IPS-20b (cell line): ENCODE results near the gene CAVIN2.

Experiments used
- H3K27ac ChIP-seq: one replicate; pipeline ENCODE4 v1.5.1; 2013; ENCODE audit warnings: low read length
- H3K27me3 ChIP-seq: 2 replicates; pipeline ENCODE4 v1.6.1; 2013; ENCODE audit warnings: mild to moderate bottlenecking, low read length, inconsistent platforms; ENCODE audit not compliant: insufficient read depth
- H3K36me3 ChIP-seq: 2 replicates; pipeline ENCODE4 v1.6.1; 2013; ENCODE audit warnings: low read depth, mild to moderate bottlenecking, inconsistent platforms, low read length, moderate library complexity; ENCODE audit not compliant: insufficient read depth
- H3K4me1 ChIP-seq: 2 replicates; pipeline ENCODE4 v1.6.1; 2013; ENCODE audit warnings: mild to moderate bottlenecking, control low read depth, inconsistent platforms, low read length, moderate library complexity; ENCODE audit not compliant: insufficient read depth
- H3K4me3 ChIP-seq: 2 replicates; pipeline ENCODE4 v1.5.1; 2013; ENCODE audit warnings: mild to moderate bottlenecking, low read length, inconsistent platforms
- H3K9ac ChIP-seq: 2 replicates; pipeline ENCODE4 v1.6.1; 2013; ENCODE audit warnings: low read depth, mild to moderate bottlenecking, inconsistent platforms, low read length, moderate library complexity
- H3K9me3 ChIP-seq: 2 replicates; pipeline ENCODE4 v1.6.1; 2013; ENCODE audit warnings: mild to moderate bottlenecking, low read depth, low read length, inconsistent platforms; ENCODE audit not compliant: insufficient read depth

The CAVIN2 gene

DNA sequence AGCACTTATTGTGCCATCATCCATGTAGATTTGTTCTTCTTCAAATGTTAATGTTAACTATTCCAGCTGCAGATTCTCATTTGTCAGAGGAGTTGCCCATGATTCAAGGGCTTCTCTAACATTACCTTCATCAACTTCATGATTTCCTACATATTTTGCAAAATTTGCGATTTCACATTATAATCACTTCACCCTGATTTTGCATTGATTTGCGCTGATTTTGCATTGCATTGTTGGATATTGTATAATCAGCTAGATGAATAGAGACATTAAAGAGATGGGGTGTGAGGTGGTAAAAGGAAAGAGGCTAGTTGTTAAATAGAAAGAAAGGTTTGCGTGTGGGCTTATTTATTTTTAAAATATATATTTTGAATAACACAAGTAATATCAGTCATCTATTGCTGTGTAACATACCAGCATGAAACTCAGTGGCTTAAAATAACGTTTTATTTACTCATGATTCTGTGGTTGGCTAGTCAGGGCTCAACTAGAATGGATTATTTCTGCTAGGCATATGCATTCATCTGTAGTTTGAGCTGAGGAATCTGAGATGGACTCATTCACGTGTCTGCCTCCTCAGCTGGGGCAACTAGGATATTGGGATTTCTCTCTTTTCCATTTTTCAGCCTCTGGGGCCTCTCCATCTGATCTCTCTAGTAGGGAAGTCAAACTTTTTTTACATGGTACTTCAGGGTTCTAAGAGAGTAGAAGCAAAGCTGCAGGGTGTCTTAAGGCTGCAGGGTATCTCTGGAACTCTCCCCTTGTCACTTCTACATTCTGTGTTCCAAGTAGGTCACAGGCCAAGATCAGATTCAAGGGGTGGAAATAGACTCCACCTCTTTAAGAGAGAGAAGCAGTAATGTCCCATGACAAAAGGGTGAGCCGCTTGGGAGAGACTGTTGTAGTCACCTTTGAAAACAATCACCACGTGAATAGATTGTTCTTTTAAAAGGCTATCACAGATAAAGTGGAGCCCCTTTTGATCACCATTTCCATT lies 2.2 kb upstream of the CAVIN2 start:
- H3K36me3 ChIP-seq, result no peaks in the 10 kb centered on the region
- H3K4me3 ChIP-seq, result no peak overlapping the region
- no peak overlapping the region for H3K27ac ChIP-seq
- H3K27me3 ChIP-seq, result no peaks in the 10 kb centered on the region
- no peaks in the 10 kb centered on the region for H3K9me3 ChIP-seq
- H3K9ac ChIP-seq, result no peak overlapping the region
- H3K4me1 ChIP-seq, result peaks cover 16% of the 10 kb centered on the region; the same call in 1 of the 2 replicates

- H3K27ac ChIP-seq, result no peak overlapping the region
- H3K4me1 ChIP-seq, result peaks cover 16% of the 10 kb centered on the region; the same call in 1 of the 2 replicates
- no peaks in the 10 kb centered on the region for H3K9me3 ChIP-seq
- H3K9ac ChIP-seq, result no peak overlapping the region
- H3K36me3 ChIP-seq, result no peaks in the 10 kb centered on the region
- H3K4me3 ChIP-seq, result no peak overlapping the region
- H3K27me3 ChIP-seq, result no peaks in the 10 kb centered on the region
These were observed 876 bp upstream of the CAVIN2 start for GRCh38 chr2:191847764-191848163.

- Histone ChIP-seq H3K9me3 (no peaks in the 10 kb centered on the region), H3K36me3 (no peaks in the 10 kb centered on the region), H3K27me3 (no peaks in the 10 kb centered on the region), H3K4me1 (peaks cover 16% of the 10 kb centered on the region; the same call in 1 of the 2 replicates), H3K4me3 (no peak overlapping the region), H3K27ac (no peak overlapping the region), H3K9ac (no peak overlapping the region)
These were observed 893 bp downstream of the CAVIN2 start for GRCh38 chr2:191845876-191846514.

DNA sequence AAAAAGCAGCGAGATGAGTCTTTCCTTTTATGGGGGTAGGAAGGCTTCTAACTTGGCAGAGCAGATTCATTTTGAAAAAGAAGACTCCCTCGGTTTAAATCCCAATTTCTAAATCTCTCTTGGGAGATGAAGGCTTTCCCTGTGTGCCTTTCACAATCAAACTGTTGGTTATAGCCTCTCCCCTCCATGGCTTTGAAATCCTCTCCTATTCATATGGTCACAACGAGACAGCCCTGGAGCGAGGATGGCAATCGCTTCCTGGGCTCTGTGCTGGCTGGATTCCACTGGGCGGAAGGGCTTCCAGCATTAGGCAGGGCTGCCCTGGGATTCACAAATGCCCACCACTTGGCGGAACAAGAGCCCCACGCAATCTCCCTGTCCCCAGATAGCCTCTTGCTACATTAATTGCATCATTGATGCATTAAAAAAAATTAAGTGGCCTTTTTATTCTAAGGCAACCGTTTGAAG lies 1.6 kb downstream of the CAVIN2 start:
- no peak overlapping the region for H3K27ac ChIP-seq
- no peaks in the 10 kb centered on the region for H3K36me3 ChIP-seq
- H3K9ac ChIP-seq, result no peak overlapping the region
- H3K9me3 ChIP-seq, result no peaks in the 10 kb centered on the region
- H3K4me1 ChIP-seq, result peaks cover 16% of the 10 kb centered on the region; the same call in 1 of the 2 replicates
- no peak overlapping the region; the same call in 1 of the 2 replicates for H3K4me3 ChIP-seq
- no peaks in the 10 kb centered on the region for H3K27me3 ChIP-seq

- no peak overlapping the region for H3K27ac ChIP-seq
- H3K9me3 ChIP-seq, result no peaks in the 10 kb centered on the region
- H3K27me3 ChIP-seq, result no peaks in the 10 kb centered on the region
- no peak overlapping the region for H3K9ac ChIP-seq
- H3K4me3 ChIP-seq, result peak overlapping the region; percentile 2; the same call in 1 of the 2 replicates
- H3K4me1 ChIP-seq, result peaks cover 16% of the 10 kb centered on the region; the same call in 1 of the 2 replicates
- no peaks in the 10 kb centered on the region for H3K36me3 ChIP-seq
These were observed 2.2 kb downstream of the CAVIN2 start for GRCh38 chr2:191844706-191845105.

DNA sequence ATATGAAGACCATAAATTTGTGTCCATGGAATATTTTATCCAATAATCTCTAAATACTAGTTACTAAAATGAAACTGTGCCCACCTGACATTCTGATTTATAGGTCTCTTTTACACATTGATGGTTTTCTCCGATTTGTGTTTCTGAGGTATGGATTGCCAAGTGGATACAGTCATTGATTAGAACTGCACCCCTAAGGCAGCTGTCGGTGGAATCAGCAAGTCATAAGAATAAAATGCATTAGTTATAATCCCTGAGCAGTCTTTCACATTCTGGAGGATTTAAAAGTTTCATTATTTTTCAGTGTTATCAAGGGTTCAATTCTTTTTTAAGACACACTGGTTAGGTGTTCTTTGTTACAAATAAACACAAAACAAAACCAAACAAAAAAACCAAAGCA lies 6.0 kb downstream of the CAVIN2 start:
- Histone ChIP-seq H3K27me3 (no peaks in the 10 kb centered on the region), H3K27ac (no peak overlapping the region), H3K9ac (no peak overlapping the region), H3K36me3 (no peaks in the 10 kb centered on the region), H3K4me1 (no peaks in the 10 kb centered on the region; the same call in 1 of the 2 replicates), H3K4me3 (no peak overlapping the region), H3K9me3 (no peaks in the 10 kb centered on the region)

GRCh38 chr2:191839918-191840804 lies 6.7 kb downstream of the CAVIN2 start:
- Histone ChIP-seq H3K27me3 (no peaks in the 10 kb centered on the region), H3K4me3 (no peak overlapping the region), H3K4me1 (no peaks in the 10 kb centered on the region; the same call in 1 of the 2 replicates), H3K36me3 (no peaks in the 10 kb centered on the region), H3K9ac (no peak overlapping the region), H3K27ac (no peak overlapping the region), H3K9me3 (no peaks in the 10 kb centered on the region)

GRCh38 chr2:191838526-191838925 lies 8.4 kb downstream of the CAVIN2 start:
- Histone ChIP-seq H3K4me1 (no peaks in the 10 kb centered on the region), H3K4me3 (no peak overlapping the region), H3K9me3 (no peaks in the 10 kb centered on the region), H3K27ac (no peak overlapping the region), H3K9ac (no peak overlapping the region), H3K36me3 (no peaks in the 10 kb centered on the region), H3K27me3 (no peaks in the 10 kb centered on the region)

DNA sequence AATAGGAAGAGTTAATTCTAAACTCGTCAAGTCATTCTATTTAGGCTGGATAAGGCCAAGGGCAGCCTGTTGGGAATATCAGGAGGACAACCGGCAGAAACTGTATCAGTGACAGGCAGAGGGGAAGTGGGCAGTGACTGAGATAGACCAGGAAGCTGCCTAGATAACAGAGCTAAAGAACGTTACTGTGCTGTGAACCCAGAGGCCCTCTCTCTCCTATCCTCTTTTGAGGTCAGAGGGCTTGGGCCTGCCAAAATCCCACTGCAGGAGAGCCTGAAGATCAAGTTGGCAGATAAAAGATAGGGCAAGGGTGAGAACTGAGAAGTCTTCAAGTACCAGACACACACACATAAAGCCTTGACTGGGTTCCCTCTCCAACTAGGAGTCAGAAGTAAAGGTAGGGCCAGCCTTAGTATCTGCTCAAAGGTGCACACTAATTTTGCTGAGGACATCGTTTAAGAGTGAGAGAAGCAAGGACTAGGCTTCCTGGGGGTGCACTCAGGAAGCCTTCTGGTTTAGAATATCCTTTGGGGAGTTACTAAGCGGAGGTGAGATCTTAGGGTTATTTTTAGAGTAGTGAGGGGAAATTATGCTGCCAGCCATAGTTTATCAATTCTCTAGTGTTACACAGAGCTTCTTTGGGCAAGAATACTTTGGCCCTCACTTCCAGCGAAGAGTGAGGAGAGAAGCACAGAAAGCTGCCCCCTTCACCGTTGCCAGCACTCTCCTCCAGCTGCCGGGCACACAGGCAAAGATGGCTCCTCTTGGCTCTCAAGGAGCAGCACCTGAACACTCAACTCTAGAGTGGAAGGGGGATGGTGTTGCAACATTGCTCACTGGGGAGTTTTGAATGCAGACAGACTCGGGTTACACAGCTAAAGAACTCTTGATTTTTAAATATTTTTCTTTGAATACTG lies 9.8 kb downstream of the CAVIN2 start:
- no peaks in the 10 kb centered on the region for H3K27me3 ChIP-seq
- no peaks in the 10 kb centered on the region for H3K36me3 ChIP-seq

GRCh38 chr2:191836471-191836852 lies 10.4 kb downstream of the CAVIN2 start:
- Histone ChIP-seq H3K27ac (no peak overlapping the region), H3K27me3 (no peaks in the 10 kb centered on the region), H3K4me3 (no peak overlapping the region), H3K9ac (no peak overlapping the region), H3K36me3 (no peaks in the 10 kb centered on the region), H3K9me3 (no peaks in the 10 kb centered on the region), H3K4me1 (peaks cover 8% of the 10 kb centered on the region; the same call in 1 of the 2 replicates)

More for the DNA sequence above, 9.8 kb downstream of the CAVIN2 start:
- H3K9ac ChIP-seq, result no peak overlapping the region
- no peak overlapping the region for H3K4me3 ChIP-seq
- H3K9me3 ChIP-seq, result no peaks in the 10 kb centered on the region
- H3K27ac ChIP-seq, result no peak overlapping the region
- peaks cover 1% of the 10 kb centered on the region; the same call in 1 of the 2 replicates for H3K4me1 ChIP-seq
